ENCODE measurements around the gene LSM7.

DNA sequence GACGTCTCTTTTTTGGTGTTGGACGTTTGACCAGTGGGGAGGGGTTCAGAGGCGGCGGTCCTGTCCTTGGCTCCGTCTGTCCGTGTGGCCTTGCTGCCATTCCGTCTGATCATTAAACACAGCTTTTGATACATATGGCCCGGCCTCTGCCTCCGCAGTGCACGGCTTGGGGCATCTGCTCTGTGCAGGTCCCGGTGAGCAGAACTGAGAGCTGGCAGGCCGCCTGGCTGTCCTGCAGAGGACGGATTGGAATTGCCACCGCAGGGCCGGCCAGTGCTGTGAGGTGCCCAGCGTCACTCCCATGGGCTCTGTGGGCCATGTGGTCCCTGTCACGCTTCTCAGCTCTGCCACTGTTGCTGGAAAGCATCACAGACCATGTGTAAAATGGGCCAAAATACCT lies 26.3 kb upstream of the LSM7 start:
- TF ChIP-seq, protein P1, sequence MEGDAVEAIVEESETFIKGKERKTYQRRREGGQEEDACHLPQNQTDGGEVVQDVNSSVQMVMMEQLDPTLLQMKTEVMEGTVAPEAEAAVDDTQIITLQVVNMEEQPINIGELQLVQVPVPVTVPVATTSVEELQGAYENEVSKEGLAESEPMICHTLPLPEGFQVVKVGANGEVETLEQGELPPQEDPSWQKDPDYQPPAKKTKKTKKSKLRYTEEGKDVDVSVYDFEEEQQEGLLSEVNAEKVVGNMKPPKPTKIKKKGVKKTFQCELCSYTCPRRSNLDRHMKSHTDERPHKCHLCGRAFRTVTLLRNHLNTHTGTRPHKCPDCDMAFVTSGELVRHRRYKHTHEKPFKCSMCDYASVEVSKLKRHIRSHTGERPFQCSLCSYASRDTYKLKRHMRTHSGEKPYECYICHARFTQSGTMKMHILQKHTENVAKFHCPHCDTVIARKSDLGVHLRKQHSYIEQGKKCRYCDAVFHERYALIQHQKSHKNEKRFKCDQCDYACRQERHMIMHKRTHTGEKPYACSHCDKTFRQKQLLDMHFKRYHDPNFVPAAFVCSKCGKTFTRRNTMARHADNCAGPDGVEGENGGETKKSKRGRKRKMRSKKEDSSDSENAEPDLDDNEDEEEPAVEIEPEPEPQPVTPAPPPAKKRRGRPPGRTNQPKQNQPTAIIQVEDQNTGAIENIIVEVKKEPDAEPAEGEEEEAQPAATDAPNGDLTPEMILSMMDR (IDR thresholded peaks at IDR 0.05) = no peak
- TF ChIP-seq POLR2A (IDR thresholded peaks at IDR 0.05) = no peak
